K562 (cell line): Measurements from ENCODE around the gene TRIM25. TPM values are rescaled to one million over a fixed set of nuclear protein-coding genes. Genes with fewer than 3 reads are reported as not detected.

ENCODE experiments used
- ATAC-seq: fragments of 200-7000 bp; cut with Tn5 transposase; 3 replicates; pipeline ENCODE4 v1.9.1; 2020; ENCODE audit warnings: moderate library complexity
- BruUV-seq: library from RNA; stranded (reverse); fragments of 400-500 nt; replicated peaks from 2 replicates; lab custom pipeline; 2021; lab: Mats Ljungman, UMichigan
- CTCF ChIA-PET: fragments of 300-600 bp; formaldehyde crosslinking; extraction: SDS; loops from one replicate; lab custom pipeline; 2021; ENCODE audit warnings: low intra/inter-chr PET ratio; lab: Yijun Ruan, JAX
- POLR2A ChIA-PET: fragments of 300-600, 350-650 bp; sonication (Branson Sonifier 250); formaldehyde crosslinking; extraction: SDS; loops from one replicate; lab custom pipeline; 2021; ENCODE audit warnings: antibody characterized with exemption, inconsistent platforms; lab: Yijun Ruan, JAX
- DNase-seq, 4 experiments: peaks; one replicate each; pipeline versions ENCODE4 v3.0.0 to v3.0.0-alpha.2; 2011 to 2018; ENCODE audit warnings: low spot score in 3 of 4, mixed read lengths in 3 of 4; ENCODE audit errors: extremely low read depth in 1 of 4
- FAIRE-seq: peaks from 2 replicates; lab custom pipeline; 2011; peaks lifted over from hg19 to GRCh38; lab: Jason Lieb, UNC
- H2AFZ ChIP-seq: 2 replicates; pipeline ENCODE4 v1.6.0; 2011; ENCODE audit warnings: low read depth, low read length, control low read depth, inconsistent platforms
- H3K27ac ChIP-seq: fragments of 200-600 bp; 3 replicates; pipeline ENCODE4 v1.8.0; 2011; ENCODE audit warnings: low read depth, mild to moderate bottlenecking, control low read depth, inconsistent platforms, low read length, moderate library complexity, mixed read lengths; ENCODE audit errors: extremely low read depth
- H3K27me3 ChIP-seq, 2 experiments: fragments of 300-600 bp in 1 of 2; 2 replicates in 1 of 2; 3 replicates in 1 of 2; pipeline versions ENCODE4 v1.6.0 to v1.8.0; 2011; ENCODE audit warnings: inconsistent platforms in 2 of 2, low read length in 2 of 2, mild to moderate bottlenecking in 1 of 2, mixed read lengths in 1 of 2, moderate library complexity in 1 of 2; ENCODE audit not compliant: control insufficient read depth in 2 of 2, insufficient read depth in 2 of 2
- H3K36me3 ChIP-seq: fragments of 300-600 bp; 3 replicates; pipeline ENCODE4 v1.8.0; 2011; ENCODE audit warnings: mild to moderate bottlenecking, low read length, inconsistent platforms; ENCODE audit not compliant: control insufficient read depth, insufficient read depth
- H3K4me1 ChIP-seq, 2 experiments: fragments of 200-600 bp in 1 of 2; replicated peaks in 1 of 2; 2 replicates in 1 of 2; 3 replicates in 1 of 2; pipeline versions ENCODE4 v1.5.1 to v1.8.0; 2011; ENCODE audit warnings: inconsistent platforms in 2 of 2, low read length in 2 of 2, mild to moderate bottlenecking in 1 of 2, mixed read lengths in 1 of 2, moderate library complexity in 1 of 2; ENCODE audit not compliant: control insufficient read depth in 2 of 2, insufficient read depth in 2 of 2
- H3K4me2 ChIP-seq: 2 replicates; pipeline ENCODE4 v1.6.1; 2011; ENCODE audit warnings: low read length, control low read depth, inconsistent platforms, mixed read lengths; ENCODE audit not compliant: insufficient read depth
- H3K4me3 ChIP-seq: fragments of 200-600 bp; sonication (generic), shearing (Covaris generic); 2 replicates; pipeline ENCODE4 v1.5.1; 2016; ENCODE audit warnings: control low read depth, inconsistent platforms
- H3K79me2 ChIP-seq: fragments of 200-600 bp; 3 replicates; pipeline ENCODE4 v1.8.0; 2011; ENCODE audit warnings: low read length, inconsistent platforms; ENCODE audit not compliant: control insufficient read depth, insufficient read depth
- H3K9ac ChIP-seq, 2 experiments: 2 replicates each; pipeline versions ENCODE4 v1.6.0 to v1.6.1; 2011; ENCODE audit warnings: low read depth in 2 of 2, low read length in 2 of 2, control low read depth in 1 of 2, inconsistent platforms in 1 of 2, mild to moderate bottlenecking in 1 of 2, mixed read lengths in 1 of 2; ENCODE audit not compliant: insufficient read depth in 1 of 2
- H3K9me1 ChIP-seq: one replicate; pipeline ENCODE4 v1.6.0; 2011; ENCODE audit warnings: inconsistent platforms, mild to moderate bottlenecking, low read length, moderate library complexity; ENCODE audit not compliant: control insufficient read depth, insufficient read depth
- H3K9me3 ChIP-seq: replicated peaks from 2 replicates; pipeline ENCODE4 v1.5.1; 2011; ENCODE audit warnings: low read depth, low read length, inconsistent platforms; ENCODE audit not compliant: control insufficient read depth, insufficient read depth
- H4K20me1 ChIP-seq: replicated peaks from 2 replicates; pipeline ENCODE4 v1.6.1; 2011; ENCODE audit warnings: low read length, inconsistent platforms, mixed read lengths; ENCODE audit not compliant: control insufficient read depth, insufficient read depth
- C11orf30 ChIP-seq: fragments of 450-650 bp; IDR thresholded peaks from 2 replicates; pipeline ENCODE4 v1.6.1; 2016; ENCODE audit warnings: low read depth, mild to moderate bottlenecking
- CSDE1 ChIP-seq, 2 experiments: fragments of 450-650 bp; IDR thresholded peaks; 2 replicates each; pipeline ENCODE4 v1.6.1; 2016; ENCODE audit warnings: mild to moderate bottlenecking in 1 of 2
- JUN ChIP-seq, 2 experiments: sonication (generic) in 1 of 2; formaldehyde crosslinking in 1 of 2; IDR thresholded peaks; 2 replicates each; pipeline versions ENCODE4 v1.6.1 to v1.8.0; 2012 to 2022; ENCODE audit warnings: borderline replicate concordance in 2 of 2, mild to moderate bottlenecking in 2 of 2, improper control_type of control experiment in 1 of 2, low read depth in 1 of 2, low read length in 1 of 2, missing genetic modification reagents in 1 of 2
- MAFG ChIP-seq: fragments of 450-650 bp; conservative IDR thresholded peaks from 2 replicates; pipeline ENCODE4 v1.6.1; 2016; ENCODE audit warnings: missing genetic modification characterization, missing compliant biosample characterization
- ZBTB33 ChIP-seq: sonication (generic); formaldehyde crosslinking; IDR thresholded peaks from 2 replicates; pipeline ENCODE4 v1.8.1; 2023; ENCODE audit warnings: mild to moderate bottlenecking, missing genetic modification reagents
- ZNF316 ChIP-seq: fragments of 450-650 bp; IDR thresholded peaks from 2 replicates; pipeline ENCODE4 v1.6.1; 2016
- WGBS: fragments of 100-300 bp; shearing (Covaris generic); methylation state at CpG from one replicate; pipeline ENCODE4 v1.1.6; 2016; ENCODE audit warnings: low coverage, mixed read lengths; ENCODE audit not compliant: insufficient coverage; ENCODE audit errors: missing lambda C conversion rate; 5-methylcytosine and 5-hydroxymethylcytosine counted together
- in situ Hi-C: fragments of 300-500 bp; cut with MboI; formaldehyde crosslinking; loops from 4 replicates; pipeline ENCODE4 v1.15.0; 2018; ENCODE audit warnings: inconsistent platforms, mixed read lengths
- intact Hi-C: fragments of 100-400 bp; cut with micrococcal nuclease; formaldehyde crosslinking; loops from 2 replicates; pipeline ENCODE4 v1.14.2; 2022
- polyA plus RNA-seq, 8 experiments: library from polyadenylated mRNA; depleted of rRNA in 4 of 8; stranded (reverse) in 5 of 8; unstranded in 3 of 8; fragments of >200 nt; fragmentation: Nextera tagmentation in 2 of 8; fragmentation: Illumina TruSeq in 1 of 8; extraction: Ambion mirVana in 2 of 8; extraction: Trizol in 1 of 8; gene quantifications; 2 replicates each; pipeline versions ENCODE4 v1.2.1 to v1.2.3, GENCODE V29; 2011 to 2014; ENCODE audit warnings: inconsistent platforms in 1 of 8, missing spikeins in 1 of 8
- total RNA-seq, 7 experiments: library from RNA; depleted of rRNA in 6 of 7; stranded (reverse); fragments of >200 nt in 6 of 7; fragmentation: Illumina TruSeq in 2 of 7; extraction: Trizol in 2 of 7; gene quantifications; 2 replicates each; pipeline versions ENCODE4 v1.2.1 to v1.2.3, GENCODE V29; 2011 to 2021; ENCODE audit warnings: low replicate concordance in 1 of 7

TRIM25 gene
- total and polyA plus RNA-seq, 9 of the 15 experiments (the other 6 are each of a cell fraction or from before 2014, with no cell fraction given): 5.9 to 49.5 (median 24.5) TPM

- WGBS: 96% methylated on average over 12 of the region's 14 CpGs
- no peaks in the 10 kb centered on the region for H3K9me3 ChIP-seq
- H3K27me3 ChIP-seq: no peaks in the 10 kb centered on the region
- no peaks in the 10 kb centered on the region for H3K79me2 ChIP-seq
- intact Hi-C loops: no loop called here
- TF ChIP-seq CSDE1 (IDR thresholded peaks at IDR 0.05) (no peak), ZNF316 (peak; percentile 65), JUN (IDR thresholded peaks at IDR 0.05; ENCODE audit: borderline replicate concordance, low read depth, low read length) (no peak), JUN (CRISPR knock-in tag; IDR thresholded peaks at IDR 0.05; ENCODE audit: borderline replicate concordance) (no peak), ZBTB33 (CRISPR knock-in tag) (peak; percentile 82), C11orf30 (peak; percentile 30; the same call in 1 of the 2 replicates), MAFG (peak; percentile 29; the same call in 1 of the 2 replicates)
- TF ChIP-seq, all 486 proteins: peak for 4
- no peaks in the 10 kb centered on the region; the same call in none of the 2 replicates for H4K20me1 ChIP-seq
- H3K4me1 ChIP-seq: peaks cover 0 to 4% of the 10 kb centered on the region in 2 experiments; a peak in 1 of 5 replicates
- ATAC-seq (no peak), DNase-seq (no peak), FAIRE-seq (no peak)
- H3K4me3 ChIP-seq: no peak overlapping the region
- in situ Hi-C loops: no loop called here
- H3K36me3 ChIP-seq: peaks cover 92% of the 10 kb centered on the region
- no peak overlapping the region for H2AFZ ChIP-seq
- BruUV-seq: TSS peak; percentile 15
- ChIA-PET CTCF (no interaction called here), POLR2A (interaction anchor here (1.6 to 3.0 kb wide), 3 partner anchors 10 to 14 kb away, joined by 4 to 12 read pairs (median 6); no protein-coding TSS in a partner anchor)
- no peak overlapping the region for H3K4me2 ChIP-seq
- H3K27ac ChIP-seq: no peak overlapping the region
- peaks cover 5% of the 10 kb centered on the region for H3K9me1 ChIP-seq
- H3K9ac ChIP-seq: no peak overlapping the region
Measured at GRCh38 chr17:56897646-56898424, 16.0 kb downstream of the TRIM25 start.
